ENCODE data around the gene DAAM1. TPM values are rescaled to one million over a fixed set of nuclear protein-coding genes. Genes with fewer than 3 reads are reported as not detected.

Gene DAAM1
- total RNA-seq, 1 experiment from 2014 or later: 30.4 TPM

DNA sequence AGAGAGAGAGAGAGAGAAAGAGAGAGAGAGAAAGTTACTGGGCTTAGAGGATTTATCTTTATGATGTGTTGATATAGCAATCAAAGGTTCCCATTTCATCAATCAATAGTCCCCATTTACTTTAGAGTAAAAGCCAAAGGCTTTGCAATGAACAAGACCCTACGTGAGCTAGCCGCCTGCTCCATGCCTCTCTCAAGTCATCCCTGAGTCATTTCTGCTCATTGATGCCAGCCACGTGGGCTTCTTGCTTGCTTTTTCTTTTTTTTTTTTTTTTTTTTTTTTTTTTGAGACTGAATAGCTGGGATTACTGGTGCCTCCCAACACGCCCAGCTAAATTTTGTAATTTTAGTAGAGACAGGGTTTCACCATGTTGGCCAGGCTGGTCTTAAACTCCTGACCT, 205.8 kb downstream of the DAAM1 start (continued):
- TF ChIP-seq MLX (CRISPR knock-in tag; IDR thresholded peaks at IDR 0.05): no peak
- TF ChIP-seq ZNF671 (CRISPR knock-in tag; IDR thresholded peaks at IDR 0.05): no peak
- no peak for TF ChIP-seq TP53 (CRISPR knock-in tag; IDR thresholded peaks at IDR 0.05)
- no peak for TF ChIP-seq TCF7 (CRISPR knock-in tag; IDR thresholded peaks at IDR 0.05; ENCODE audit: low read depth)
- TF ChIP-seq NFYB (CRISPR knock-in tag; conservative IDR thresholded peaks at IDR 0.05; ENCODE audit: low read depth): no peak
- TF ChIP-seq, protein P1, sequence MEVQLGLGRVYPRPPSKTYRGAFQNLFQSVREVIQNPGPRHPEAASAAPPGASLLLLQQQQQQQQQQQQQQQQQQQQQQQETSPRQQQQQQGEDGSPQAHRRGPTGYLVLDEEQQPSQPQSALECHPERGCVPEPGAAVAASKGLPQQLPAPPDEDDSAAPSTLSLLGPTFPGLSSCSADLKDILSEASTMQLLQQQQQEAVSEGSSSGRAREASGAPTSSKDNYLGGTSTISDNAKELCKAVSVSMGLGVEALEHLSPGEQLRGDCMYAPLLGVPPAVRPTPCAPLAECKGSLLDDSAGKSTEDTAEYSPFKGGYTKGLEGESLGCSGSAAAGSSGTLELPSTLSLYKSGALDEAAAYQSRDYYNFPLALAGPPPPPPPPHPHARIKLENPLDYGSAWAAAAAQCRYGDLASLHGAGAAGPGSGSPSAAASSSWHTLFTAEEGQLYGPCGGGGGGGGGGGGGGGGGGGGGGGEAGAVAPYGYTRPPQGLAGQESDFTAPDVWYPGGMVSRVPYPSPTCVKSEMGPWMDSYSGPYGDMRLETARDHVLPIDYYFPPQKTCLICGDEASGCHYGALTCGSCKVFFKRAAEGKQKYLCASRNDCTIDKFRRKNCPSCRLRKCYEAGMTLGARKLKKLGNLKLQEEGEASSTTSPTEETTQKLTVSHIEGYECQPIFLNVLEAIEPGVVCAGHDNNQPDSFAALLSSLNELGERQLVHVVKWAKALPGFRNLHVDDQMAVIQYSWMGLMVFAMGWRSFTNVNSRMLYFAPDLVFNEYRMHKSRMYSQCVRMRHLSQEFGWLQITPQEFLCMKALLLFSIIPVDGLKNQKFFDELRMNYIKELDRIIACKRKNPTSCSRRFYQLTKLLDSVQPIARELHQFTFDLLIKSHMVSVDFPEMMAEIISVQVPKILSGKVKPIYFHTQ (CRISPR knock-in tag; IDR thresholded peaks at IDR 0.05): no peak
- TF ChIP-seq ZBTB21 (CRISPR knock-in tag; IDR thresholded peaks at IDR 0.05; ENCODE audit: borderline replicate concordance): no peak

DNA sequence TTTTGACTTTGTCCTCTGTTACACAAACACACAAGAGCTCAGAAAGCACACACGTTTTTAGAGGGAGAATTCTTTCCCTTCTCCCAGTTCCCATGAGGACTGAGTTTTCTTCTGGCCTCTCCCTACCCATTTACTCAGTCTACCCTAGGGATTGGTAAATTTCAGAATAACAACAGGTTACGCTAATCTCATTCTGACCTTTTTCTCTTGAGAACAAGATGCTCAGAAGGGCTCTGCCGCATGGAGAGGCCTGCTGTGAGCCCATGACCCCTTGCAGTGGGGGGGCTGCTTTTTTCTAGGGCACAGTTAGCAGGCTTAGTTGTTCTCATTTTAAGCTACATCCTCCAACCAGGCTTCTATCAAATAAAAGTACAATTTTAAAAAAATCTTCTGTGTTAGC, 207.2 kb downstream of the DAAM1 start:
- TF ChIP-seq ZNF232 (CRISPR knock-in tag; IDR thresholded peaks at IDR 0.05) (no peak), ZNF423 (CRISPR knock-in tag; IDR thresholded peaks at IDR 0.05) (peak; percentile 44)
- CTCF ChIA-PET: no interaction called here
- ATAC-seq: peak; percentile 79
- H3K4me3 Mint-ChIP-seq: no peak overlapping the region
- H3K9me3 Mint-ChIP-seq: 0 out of 2 replicates have a peak, but pooled peaks cover under 1% of the 10 kb centered on the region
- H3K36me3 Mint-ChIP-seq: no peaks in the 10 kb centered on the region
- peaks cover 12% of the 10 kb centered on the region for H3K4me1 Mint-ChIP-seq
- POLR2A ChIA-PET: no interaction called here
- DNase-seq (ENCODE audit: low spot score): no peak
- no peak overlapping the region for H3K27ac Mint-ChIP-seq
- peaks cover 3% of the 10 kb centered on the region; the same call in 1 of the 2 replicates for H3K27me3 Mint-ChIP-seq (ENCODE audit: low read depth)

DNA sequence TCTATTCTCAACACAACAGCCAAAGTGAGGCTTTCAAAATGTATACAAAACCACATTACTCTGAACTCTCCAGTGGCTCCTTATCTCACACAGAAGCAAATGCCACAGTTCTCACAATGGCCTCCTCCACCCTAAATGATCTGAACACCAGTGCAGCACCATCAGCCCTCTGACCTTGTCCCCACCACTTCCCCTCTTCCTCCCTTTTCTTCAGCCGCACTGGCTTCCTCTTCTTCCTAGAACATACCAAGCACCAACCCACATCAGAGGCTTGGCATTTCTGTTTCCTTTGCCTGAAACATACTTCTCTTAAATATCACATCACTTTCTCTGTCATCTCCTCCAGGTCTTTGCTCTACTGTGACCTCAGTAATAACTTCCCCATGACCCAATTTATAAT, 210.4 kb downstream of the DAAM1 start:
- H3K27ac Mint-ChIP-seq: no peak overlapping the region
- no peaks in the 10 kb centered on the region; the same call in none of the 2 replicates for H3K27me3 Mint-ChIP-seq (ENCODE audit: low read depth)
- no peak overlapping the region for H3K4me3 Mint-ChIP-seq
- TF ChIP-seq, protein P2, sequence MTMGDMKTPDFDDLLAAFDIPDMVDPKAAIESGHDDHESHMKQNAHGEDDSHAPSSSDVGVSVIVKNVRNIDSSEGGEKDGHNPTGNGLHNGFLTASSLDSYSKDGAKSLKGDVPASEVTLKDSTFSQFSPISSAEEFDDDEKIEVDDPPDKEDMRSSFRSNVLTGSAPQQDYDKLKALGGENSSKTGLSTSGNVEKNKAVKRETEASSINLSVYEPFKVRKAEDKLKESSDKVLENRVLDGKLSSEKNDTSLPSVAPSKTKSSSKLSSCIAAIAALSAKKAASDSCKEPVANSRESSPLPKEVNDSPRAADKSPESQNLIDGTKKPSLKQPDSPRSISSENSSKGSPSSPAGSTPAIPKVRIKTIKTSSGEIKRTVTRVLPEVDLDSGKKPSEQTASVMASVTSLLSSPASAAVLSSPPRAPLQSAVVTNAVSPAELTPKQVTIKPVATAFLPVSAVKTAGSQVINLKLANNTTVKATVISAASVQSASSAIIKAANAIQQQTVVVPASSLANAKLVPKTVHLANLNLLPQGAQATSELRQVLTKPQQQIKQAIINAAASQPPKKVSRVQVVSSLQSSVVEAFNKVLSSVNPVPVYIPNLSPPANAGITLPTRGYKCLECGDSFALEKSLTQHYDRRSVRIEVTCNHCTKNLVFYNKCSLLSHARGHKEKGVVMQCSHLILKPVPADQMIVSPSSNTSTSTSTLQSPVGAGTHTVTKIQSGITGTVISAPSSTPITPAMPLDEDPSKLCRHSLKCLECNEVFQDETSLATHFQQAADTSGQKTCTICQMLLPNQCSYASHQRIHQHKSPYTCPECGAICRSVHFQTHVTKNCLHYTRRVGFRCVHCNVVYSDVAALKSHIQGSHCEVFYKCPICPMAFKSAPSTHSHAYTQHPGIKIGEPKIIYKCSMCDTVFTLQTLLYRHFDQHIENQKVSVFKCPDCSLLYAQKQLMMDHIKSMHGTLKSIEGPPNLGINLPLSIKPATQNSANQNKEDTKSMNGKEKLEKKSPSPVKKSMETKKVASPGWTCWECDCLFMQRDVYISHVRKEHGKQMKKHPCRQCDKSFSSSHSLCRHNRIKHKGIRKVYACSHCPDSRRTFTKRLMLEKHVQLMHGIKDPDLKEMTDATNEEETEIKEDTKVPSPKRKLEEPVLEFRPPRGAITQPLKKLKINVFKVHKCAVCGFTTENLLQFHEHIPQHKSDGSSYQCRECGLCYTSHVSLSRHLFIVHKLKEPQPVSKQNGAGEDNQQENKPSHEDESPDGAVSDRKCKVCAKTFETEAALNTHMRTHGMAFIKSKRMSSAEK (CRISPR knock-in tag; IDR thresholded peaks at IDR 0.05; ENCODE audit: borderline replicate concordance): no peak
- TF ChIP-seq ZNF317 (CRISPR knock-in tag; IDR thresholded peaks at IDR 0.05; ENCODE audit: borderline replicate concordance, low read depth) (no peak), ZBTB43 (CRISPR knock-in tag; IDR thresholded peaks at IDR 0.05) (no peak), ARID4B (CRISPR knock-in tag; IDR thresholded peaks at IDR 0.05; ENCODE audit: borderline replicate concordance) (no peak), HMGA2 (CRISPR knock-in tag; IDR thresholded peaks at IDR 0.05) (no peak), ZNF671 (CRISPR knock-in tag; IDR thresholded peaks at IDR 0.05) (no peak)
- TF ChIP-seq, protein P1 (CRISPR knock-in tag; IDR thresholded peaks at IDR 0.05): no peak
- H3K9me3 Mint-ChIP-seq: peaks cover 26% of the 10 kb centered on the region
- ATAC-seq: no peak
- no peaks in the 10 kb centered on the region for H3K36me3 Mint-ChIP-seq
- peaks cover 12% of the 10 kb centered on the region for H3K4me1 Mint-ChIP-seq
- no peak for DNase-seq (ENCODE audit: low spot score)
- ChIA-PET CTCF (no interaction called here), POLR2A (no interaction called here)
